Ascending aorta (tissue), 2 donors: ENCODE measurements around the gene TEKTIP1. TPM values are rescaled to one million over a fixed set of nuclear protein-coding genes. Genes with fewer than 3 reads are reported as not detected.
A peak's percentile ranks its signal among the peaks of the same experiment; 100 is the strongest.

Source experiments
- DNase-seq, 2 donors: peaks; one replicate each; pipeline ENCODE4 v3.0.0-alpha.2; 2019; ENCODE audit warnings: low spot score in 2 of 2
- H3K27ac ChIP-seq, 2 donors: fragments of 200-600 bp; sonication (generic); one replicate each; pipeline ENCODE4 v1.5.1; 2016 to 2017; ENCODE audit warnings: mild to moderate bottlenecking in 1 of 2
- H3K27me3 ChIP-seq: fragments of 200-600 bp; sonication (generic); one replicate; pipeline ENCODE4 v1.5.1; 2017
- H3K36me3 ChIP-seq, 2 donors: fragments of 200-600 bp; sonication (generic); one replicate each; pipeline ENCODE4 v1.5.1; 2016
- H3K4me1 ChIP-seq, 2 donors: fragments of 200-600 bp; sonication (generic); one replicate each; pipeline ENCODE4 v1.5.1; 2016 to 2017; ENCODE audit warnings: mild to moderate bottlenecking in 1 of 2
- H3K4me3 ChIP-seq, 2 donors: fragments of 200-600 bp; sonication (generic); one replicate each; pipeline ENCODE4 v1.5.1; 2016 to 2017; ENCODE audit warnings: mild to moderate bottlenecking in 1 of 2
- H3K9me3 ChIP-seq, 2 donors: fragments of 200-600 bp; sonication (generic); one replicate each; pipeline ENCODE4 v1.5.1; 2016
- intact Hi-C: fragments of 100-400 bp; cut with DNase I; formaldehyde crosslinking; loops from one replicate; pipeline ENCODE4 v1.15.1; 2023
- total RNA-seq: library from RNA; depleted of rRNA; stranded (reverse); fragments of >200 nt; gene quantifications from one replicate; pipeline ENCODE4 v1.1.0, GENCODE V29; 2016
- TF ChIP-seq, protein P1 (sequence below), 3 experiments: fragments of 200-600 bp in 2 of 3; fragments of 450-650 bp in 1 of 3; sonication (generic) in 2 of 3; IDR thresholded peaks; one replicate each; pipeline ENCODE4 v1.5.1; 2016 to 2019; ENCODE audit warnings: antibody characterized with exemption in 3 of 3, mild to moderate bottlenecking in 1 of 3, moderate library complexity in 1 of 3

TEKTIP1 gene
- total RNA-seq, 1 donor from 2014 or later, result not detected

GRCh38 chr19:3586707-3587346 is 47.9 kb downstream of the TEKTIP1 start:
- TF ChIP-seq, protein P1, sequence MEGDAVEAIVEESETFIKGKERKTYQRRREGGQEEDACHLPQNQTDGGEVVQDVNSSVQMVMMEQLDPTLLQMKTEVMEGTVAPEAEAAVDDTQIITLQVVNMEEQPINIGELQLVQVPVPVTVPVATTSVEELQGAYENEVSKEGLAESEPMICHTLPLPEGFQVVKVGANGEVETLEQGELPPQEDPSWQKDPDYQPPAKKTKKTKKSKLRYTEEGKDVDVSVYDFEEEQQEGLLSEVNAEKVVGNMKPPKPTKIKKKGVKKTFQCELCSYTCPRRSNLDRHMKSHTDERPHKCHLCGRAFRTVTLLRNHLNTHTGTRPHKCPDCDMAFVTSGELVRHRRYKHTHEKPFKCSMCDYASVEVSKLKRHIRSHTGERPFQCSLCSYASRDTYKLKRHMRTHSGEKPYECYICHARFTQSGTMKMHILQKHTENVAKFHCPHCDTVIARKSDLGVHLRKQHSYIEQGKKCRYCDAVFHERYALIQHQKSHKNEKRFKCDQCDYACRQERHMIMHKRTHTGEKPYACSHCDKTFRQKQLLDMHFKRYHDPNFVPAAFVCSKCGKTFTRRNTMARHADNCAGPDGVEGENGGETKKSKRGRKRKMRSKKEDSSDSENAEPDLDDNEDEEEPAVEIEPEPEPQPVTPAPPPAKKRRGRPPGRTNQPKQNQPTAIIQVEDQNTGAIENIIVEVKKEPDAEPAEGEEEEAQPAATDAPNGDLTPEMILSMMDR (IDR thresholded peaks at IDR 0.05), result no peak
- H3K9me3 ChIP-seq, result no peaks in the 10 kb centered on the region
- no peak overlapping the region for H3K27ac ChIP-seq
- peaks cover 7 to 11% of the 10 kb centered on the region in 2 donors for H3K4me1 ChIP-seq
- no peak overlapping the region for H3K4me3 ChIP-seq
- no peaks in the 10 kb centered on the region for H3K27me3 ChIP-seq
- intact Hi-C loops, result loop anchor here (1.0 kb wide), 1 partner anchor 31 kb away; no protein-coding TSS in a partner anchor
- DNase-seq, result no peak
- peaks cover 0 to 12% of the 10 kb centered on the region in 2 donors for H3K36me3 ChIP-seq

DNA sequence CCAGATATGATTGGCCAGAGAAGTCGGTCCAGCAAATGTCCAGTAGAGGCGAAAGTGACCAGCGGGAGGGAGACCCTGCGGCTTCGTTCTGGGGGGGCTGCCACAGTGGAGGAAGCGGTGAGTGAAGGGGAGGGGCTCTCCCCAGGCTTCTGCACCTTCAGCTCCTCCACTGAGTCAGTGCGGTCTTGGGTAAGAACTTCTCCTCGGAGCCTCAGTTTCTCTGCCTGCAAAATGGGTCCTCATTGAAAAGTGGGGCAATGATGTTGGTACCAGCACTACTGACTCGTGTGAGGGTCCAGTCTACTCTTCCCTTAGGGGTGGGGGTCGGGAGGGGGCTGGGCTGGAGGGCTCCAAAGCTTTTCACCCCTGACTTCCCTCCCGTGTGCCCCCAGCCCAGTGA is 50.5 kb downstream of the TEKTIP1 start:
- Histone ChIP-seq H3K27ac (no peak overlapping the region), H3K4me1 (peaks cover 7 to 11% of the 10 kb centered on the region in 2 donors), H3K9me3 (no peaks in the 10 kb centered on the region), H3K36me3 (peaks cover 10 to 21% of the 10 kb centered on the region in 2 donors), H3K27me3 (no peaks in the 10 kb centered on the region), H3K4me3 (no peak overlapping the region)
- TF ChIP-seq, protein P1 (IDR thresholded peaks at IDR 0.05), result no peak
- no peak for DNase-seq
- intact Hi-C loops, result loop anchor here (2.0 kb wide), 1 partner anchor 17 kb away; the partner anchor contains the start of gene TBXA2R

DNA sequence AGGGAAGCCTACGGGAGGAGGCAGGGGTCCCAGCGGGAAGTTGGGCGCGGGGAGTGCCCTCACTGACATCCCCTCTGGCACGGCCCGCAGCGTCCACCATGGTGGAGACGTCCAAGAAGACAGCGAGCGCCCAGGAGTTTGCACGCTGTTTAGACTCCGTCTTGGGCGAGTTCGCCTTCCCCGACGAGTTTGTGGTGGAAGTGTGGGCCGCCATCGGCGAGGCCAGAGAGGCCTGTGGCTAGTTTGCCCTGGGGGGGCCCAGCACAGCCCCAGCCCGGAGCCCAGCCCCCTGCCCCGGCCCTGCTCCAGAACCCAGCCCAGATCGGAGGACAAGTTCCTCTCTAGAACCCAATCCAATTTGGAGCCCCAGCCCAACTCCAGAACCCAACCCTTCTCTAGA is 51.0 kb downstream of the TEKTIP1 start:
- peaks cover 15 to 26% of the 10 kb centered on the region in 2 donors for H3K36me3 ChIP-seq

DNA sequence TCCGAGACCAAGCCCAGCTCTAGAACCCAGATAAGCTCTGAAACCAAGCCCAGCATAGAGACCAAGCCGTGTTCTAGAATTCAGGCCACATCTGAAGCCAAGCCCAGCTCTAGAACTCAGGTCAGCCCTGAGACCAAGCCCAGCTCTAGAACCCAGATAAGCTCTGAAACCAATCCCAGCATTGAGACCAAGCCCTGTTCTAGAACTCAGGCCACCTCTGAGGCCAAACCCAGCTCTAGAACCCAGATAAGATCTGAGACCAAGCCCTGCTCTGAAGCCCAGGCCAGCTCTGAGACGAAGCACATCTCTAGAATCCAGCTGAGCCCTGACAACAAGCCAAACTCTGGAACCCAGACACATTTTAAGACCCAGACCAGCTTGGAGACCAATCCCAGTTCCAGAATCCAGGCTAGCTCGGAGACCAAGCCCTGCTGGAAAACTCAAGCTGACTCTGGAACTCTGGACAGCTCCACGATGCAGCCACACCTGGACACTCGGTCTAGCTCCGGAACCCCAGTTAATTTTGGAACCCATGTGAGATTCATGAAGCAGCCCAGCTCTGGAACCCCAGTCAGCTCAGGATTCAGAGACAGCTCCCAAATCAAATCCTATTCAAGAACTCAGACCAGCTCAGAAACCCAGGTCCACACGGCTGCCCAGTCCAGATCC is 52.2 kb downstream of the TEKTIP1 start:
- Histone ChIP-seq H3K4me3 (no peak overlapping the region), H3K36me3 (peaks cover 27 to 38% of the 10 kb centered on the region in 2 donors), H3K27me3 (no peaks in the 10 kb centered on the region), H3K9me3 (no peaks in the 10 kb centered on the region), H3K4me1 (peaks cover 0 to 2% of the 10 kb centered on the region in 2 donors), H3K27ac (peak overlapping the region; percentile 10 to 76)
- no peak for DNase-seq
- intact Hi-C loops, result no loop called here
- TF ChIP-seq, protein P1 (IDR thresholded peaks at IDR 0.05), result no peak

More for the DNA sequence above, 51.0 kb downstream of the TEKTIP1 start:
- intact Hi-C loops, result loop anchor here (2.0 kb wide), 1 partner anchor 17 kb away; the partner anchor contains the start of gene TBXA2R
- TF ChIP-seq, protein P1 (IDR thresholded peaks at IDR 0.05), result no peak
- H3K27ac ChIP-seq, result no peak overlapping the region
- no peaks in the 10 kb centered on the region for H3K9me3 ChIP-seq
- H3K27me3 ChIP-seq, result no peaks in the 10 kb centered on the region
- DNase-seq, result no peak
- H3K4me1 ChIP-seq, result peaks cover 7 to 11% of the 10 kb centered on the region in 2 donors
- H3K4me3 ChIP-seq, result no peak overlapping the region

- H3K9me3 ChIP-seq, result no peaks in the 10 kb centered on the region
- intact Hi-C loops, result no loop called here
- no peaks in the 10 kb centered on the region for H3K27me3 ChIP-seq
- no peak for DNase-seq
- TF ChIP-seq, protein P1 (IDR thresholded peaks at IDR 0.05), result no peak
- no peaks in the 10 kb centered on the region for H3K4me1 ChIP-seq
- no peak overlapping the region for H3K4me3 ChIP-seq
- H3K27ac ChIP-seq, result peak overlapping the region; percentile 67 to 76
- peaks cover 33 to 43% of the 10 kb centered on the region in 2 donors for H3K36me3 ChIP-seq
Observed at GRCh38 chr19:3591876-3592613, 53.1 kb downstream of the TEKTIP1 start.
